HepG2 (cell line): ENCODE data around the gene VPS52. TPM values are rescaled to one million over a fixed set of nuclear protein-coding genes. Genes with fewer than 3 reads are reported as not detected.

Experiments
- ARHGAP35 ChIP-seq: sonication (generic); formaldehyde crosslinking; IDR thresholded peaks from 2 replicates; pipeline ENCODE4 v1.9.0; 2022; ENCODE audit warnings: mild to moderate bottlenecking, inconsistent platforms, moderate library complexity, missing genetic modification reagents, borderline replicate concordance
- ARNTL ChIP-seq: sonication (generic); formaldehyde crosslinking; IDR thresholded peaks from 2 replicates; pipeline ENCODE4 v1.4.0; 2020; ENCODE audit warnings: mild to moderate bottlenecking, missing genetic modification reagents
- ATAD3A ChIP-seq: sonication (generic); formaldehyde crosslinking; IDR thresholded peaks from 2 replicates; pipeline ENCODE4 v1.4.0; 2020; ENCODE audit warnings: missing genetic modification reagents
- HDAC1 ChIP-seq: sonication (generic); formaldehyde crosslinking; IDR thresholded peaks from 2 replicates; pipeline ENCODE4 v1.5.1; 2020; ENCODE audit warnings: mild to moderate bottlenecking, missing genetic modification reagents
- KLF11 ChIP-seq: IDR thresholded peaks from 2 replicates; pipeline ENCODE4 v1.6.1; 2016; ENCODE audit warnings: missing compliant biosample characterization
- MLLT10 ChIP-seq: sonication (generic); formaldehyde crosslinking; IDR thresholded peaks from 2 replicates; pipeline ENCODE4 v1.4.0; 2020; ENCODE audit warnings: missing genetic modification reagents
- MYC ChIP-seq: sonication (generic); formaldehyde crosslinking; IDR thresholded peaks from 2 replicates; pipeline ENCODE4 v1.9.0; 2021; ENCODE audit warnings: missing genetic modification reagents, borderline replicate concordance
- NFATC3 ChIP-seq: sonication (generic); formaldehyde crosslinking; IDR thresholded peaks from 2 replicates; pipeline ENCODE4 v1.5.1; 2020; ENCODE audit warnings: mild to moderate bottlenecking, missing genetic modification reagents
- NR3C1 ChIP-seq: sonication (generic); formaldehyde crosslinking; IDR thresholded peaks from 2 replicates; pipeline ENCODE4 v1.4.0; 2020; ENCODE audit warnings: missing genetic modification reagents
- PPARG ChIP-seq: conservative IDR thresholded peaks from 2 replicates; pipeline ENCODE4 v1.6.1; 2016; ENCODE audit warnings: missing biosample characterization, missing genetic modification reagents
- RAD21 ChIP-seq: fragments of 450-650 bp; formaldehyde crosslinking; IDR thresholded peaks from 2 replicates; pipeline ENCODE4 v1.5.0; 2020; ENCODE audit warnings: mild to moderate bottlenecking
- THAP8 ChIP-seq: sonication (generic); formaldehyde crosslinking; IDR thresholded peaks from 2 replicates; pipeline ENCODE4 v1.5.1; 2020; ENCODE audit warnings: missing genetic modification reagents, mild to moderate bottlenecking, borderline replicate concordance
- U2AF2 ChIP-seq: fragments of 200-400 bp; formaldehyde crosslinking; IDR thresholded peaks from 2 replicates; pipeline ENCODE4 v1.6.1; 2017; ENCODE audit warnings: low read depth, mild to moderate bottlenecking, low read length
- ZFP82 ChIP-seq: sonication (generic); formaldehyde crosslinking; IDR thresholded peaks from 2 replicates; pipeline ENCODE4 v1.5.1; 2020; ENCODE audit warnings: mild to moderate bottlenecking, missing genetic modification reagents, borderline replicate concordance
- ZNF124 ChIP-seq: sonication (generic); formaldehyde crosslinking; IDR thresholded peaks from 2 replicates; pipeline ENCODE4 v1.4.0; 2020; ENCODE audit warnings: missing genetic modification reagents
- ZNF260 ChIP-seq: sonication (generic); formaldehyde crosslinking; IDR thresholded peaks from 2 replicates; pipeline ENCODE4 v1.4.0; 2020; ENCODE audit warnings: missing genetic modification reagents, low read depth, mild to moderate bottlenecking, borderline replicate concordance
- ZNF274 ChIP-seq: sonication (generic); formaldehyde crosslinking; IDR thresholded peaks from 2 replicates; pipeline ENCODE4 v1.5.1; 2020; ENCODE audit warnings: mild to moderate bottlenecking, missing genetic modification reagents
- ZNF335 ChIP-seq: sonication (generic); formaldehyde crosslinking; IDR thresholded peaks from 2 replicates; pipeline ENCODE4 v1.4.0; 2020; ENCODE audit warnings: missing genetic modification reagents
- ZNF691 ChIP-seq: sonication (generic); formaldehyde crosslinking; IDR thresholded peaks from 2 replicates; pipeline ENCODE4 v1.4.0; 2020; ENCODE audit warnings: missing genetic modification reagents, low read depth, mild to moderate bottlenecking, borderline replicate concordance
- ZNF724P ChIP-seq: sonication (generic); formaldehyde crosslinking; IDR thresholded peaks from 2 replicates; pipeline ENCODE4 v1.8.0; 2022; ENCODE audit warnings: missing genetic modification reagents, borderline replicate concordance
- ZNF782 ChIP-seq: sonication (generic); formaldehyde crosslinking; IDR thresholded peaks from 2 replicates; pipeline ENCODE4 v1.4.0; 2020; ENCODE audit warnings: missing genetic modification reagents, mild to moderate bottlenecking, borderline replicate concordance
- ZNF891 ChIP-seq: sonication (generic); formaldehyde crosslinking; IDR thresholded peaks from 2 replicates; pipeline ENCODE4 v1.5.0; 2020; ENCODE audit warnings: mild to moderate bottlenecking, missing genetic modification reagents
- polyA plus RNA-seq, 8 experiments: library from polyadenylated mRNA; depleted of rRNA in 3 of 8; stranded (reverse) in 7 of 8; unstranded in 1 of 8; fragments of >200 nt; fragmentation: Illumina TruSeq in 4 of 8; extraction: Trizol in 4 of 8; gene quantifications; 2 replicates each; pipeline versions ENCODE4 v1.2.1 to v1.2.3, GENCODE V29; 2011 to 2016; ENCODE audit warnings: low read depth in 4 of 8, missing spikeins in 1 of 8, mixed read lengths in 1 of 8; ENCODE audit not compliant: insufficient read depth in 1 of 8
- total RNA-seq, 5 experiments: library from RNA; depleted of rRNA; stranded (reverse); fragments of >200 nt; fragmentation: Illumina TruSeq; extraction: Trizol; gene quantifications; 2 replicates each; pipeline ENCODE4 v1.2.3, GENCODE V29; 2016; ENCODE audit warnings: low read depth in 1 of 5
- TF ChIP-seq, protein P1 (sequence below): sonication (generic); formaldehyde crosslinking; IDR thresholded peaks from 2 replicates; pipeline ENCODE4 v1.5.0; 2020; ENCODE audit warnings: missing genetic modification reagents, mild to moderate bottlenecking, borderline replicate concordance
- TF ChIP-seq, protein P2 (sequence below): sonication (generic); formaldehyde crosslinking; IDR thresholded peaks from 2 replicates; pipeline ENCODE4 v1.8.1; 2023; ENCODE audit warnings: mild to moderate bottlenecking, missing genetic modification reagents, borderline replicate concordance
- TF ChIP-seq, protein P3 (sequence below): sonication (generic); formaldehyde crosslinking; IDR thresholded peaks from 2 replicates; pipeline ENCODE4 v1.4.0; 2020; ENCODE audit warnings: mild to moderate bottlenecking, low read depth, missing genetic modification reagents

Gene VPS52
- total and polyA plus RNA-seq, 2 of the 13 experiments (the other 11 are each of a cell fraction or from before 2014, with no cell fraction given) = 48.9 to 85.5 TPM

DNA sequence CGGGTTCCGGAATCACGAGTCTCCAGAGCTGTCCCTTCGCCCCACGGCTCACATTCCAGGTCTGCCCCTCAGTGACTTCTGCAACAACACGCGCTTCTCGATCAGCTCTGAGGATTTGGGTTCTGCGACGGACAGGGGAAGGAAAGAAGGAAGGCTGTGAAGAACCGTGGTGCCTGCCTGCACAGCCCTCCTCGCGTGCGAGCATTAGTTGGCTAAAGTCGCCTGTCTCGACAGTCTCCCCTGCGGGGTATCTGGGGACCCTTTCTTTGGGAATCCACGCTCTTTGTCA, 23.1 kb downstream of the VPS52 start (continued):
- TF ChIP-seq, protein P1, sequence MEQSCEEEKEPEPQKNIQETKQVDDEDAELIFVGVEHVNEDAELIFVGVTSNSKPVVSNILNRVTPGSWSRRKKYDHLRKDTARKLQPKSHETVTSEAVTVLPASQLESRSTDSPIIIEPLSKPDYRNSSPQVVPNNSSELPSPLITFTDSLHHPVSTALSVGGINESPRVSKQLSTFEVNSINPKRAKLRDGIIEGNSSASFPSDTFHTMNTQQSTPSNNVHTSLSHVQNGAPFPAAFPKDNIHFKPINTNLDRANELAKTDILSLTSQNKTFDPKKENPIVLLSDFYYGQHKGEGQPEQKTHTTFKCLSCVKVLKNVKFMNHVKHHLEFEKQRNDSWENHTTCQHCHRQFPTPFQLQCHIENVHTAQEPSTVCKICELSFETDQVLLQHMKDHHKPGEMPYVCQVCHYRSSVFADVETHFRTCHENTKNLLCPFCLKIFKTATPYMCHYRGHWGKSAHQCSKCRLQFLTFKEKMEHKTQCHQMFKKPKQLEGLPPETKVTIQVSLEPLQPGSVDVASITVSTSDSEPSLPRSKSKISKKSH (CRISPR knock-in tag) = 0 out of 2 replicates have a peak, but pooled peaks have one; percentile 3
- TF ChIP-seq ZNF891 (CRISPR knock-in tag) = no peak
- peak; percentile 12; the same call in 1 of the 2 replicates for TF ChIP-seq ATAD3A
- TF ChIP-seq THAP8 (CRISPR knock-in tag) = peak; percentile 78; the same call in 1 of the 2 replicates
- TF ChIP-seq, protein P2, sequence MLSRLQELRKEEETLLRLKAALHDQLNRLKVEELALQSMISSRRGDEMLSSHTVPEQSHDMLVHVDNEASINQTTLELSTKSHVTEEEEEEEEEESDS = no peak
- 0 out of 2 replicates have a peak, but pooled peaks have one; percentile 85 for TF ChIP-seq ZNF782 (CRISPR knock-in tag)
- peak; percentile 1; the same call in 1 of the 2 replicates for TF ChIP-seq RAD21 (CRISPR knock-in tag)
- TF ChIP-seq MLLT10 (CRISPR knock-in tag) = no peak
- TF ChIP-seq, protein P3, sequence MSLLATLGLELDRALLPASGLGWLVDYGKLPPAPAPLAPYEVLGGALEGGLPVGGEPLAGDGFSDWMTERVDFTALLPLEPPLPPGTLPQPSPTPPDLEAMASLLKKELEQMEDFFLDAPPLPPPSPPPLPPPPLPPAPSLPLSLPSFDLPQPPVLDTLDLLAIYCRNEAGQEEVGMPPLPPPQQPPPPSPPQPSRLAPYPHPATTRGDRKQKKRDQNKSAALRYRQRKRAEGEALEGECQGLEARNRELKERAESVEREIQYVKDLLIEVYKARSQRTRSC = peak; percentile 92
- TF ChIP-seq ZNF691 (CRISPR knock-in tag) = 0 out of 2 replicates have a peak, but pooled peaks have one; percentile 67
- peak; percentile 69; the same call in 1 of the 2 replicates for TF ChIP-seq ZNF260 (CRISPR knock-in tag)
- peak; percentile 65; the same call in 1 of the 2 replicates for TF ChIP-seq HDAC1 (CRISPR knock-in tag)
- 0 out of 2 replicates have a peak, but pooled peaks have one; percentile 41 for TF ChIP-seq ARHGAP35 (CRISPR knock-in tag)
- TF ChIP-seq NFATC3 (CRISPR knock-in tag) = 0 out of 2 replicates have a peak, but pooled peaks have one; percentile 31
- 0 out of 2 replicates have a peak, but pooled peaks have one; percentile 78 for TF ChIP-seq ZNF274 (CRISPR knock-in tag)
- TF ChIP-seq KLF11 (CRISPR knock-in tag) = peak; percentile 6; the same call in 1 of the 2 replicates
- TF ChIP-seq PPARG (CRISPR knock-in tag) = 0 out of 2 replicates have a peak, but pooled peaks have one; percentile 3
- TF ChIP-seq ZFP82 (CRISPR knock-in tag) = peak; percentile 58; the same call in 1 of the 2 replicates
- TF ChIP-seq ARNTL (CRISPR knock-in tag) = 0 out of 2 replicates have a peak, but pooled peaks have one; percentile 34
- no peak for TF ChIP-seq ZNF724P (CRISPR knock-in tag)
- TF ChIP-seq ZNF124 (CRISPR knock-in tag) = 0 out of 2 replicates have a peak, but pooled peaks have one; percentile 13
- 0 out of 2 replicates have a peak, but pooled peaks have one; percentile 25 for TF ChIP-seq U2AF2
- no peak for TF ChIP-seq NR3C1 (CRISPR knock-in tag)
- 0 out of 2 replicates have a peak, but pooled peaks have one; percentile 7 for TF ChIP-seq ZNF335 (CRISPR knock-in tag)
- TF ChIP-seq MYC (CRISPR knock-in tag) = 0 out of 2 replicates have a peak, but pooled peaks have one; percentile 1
